Muscle of arm (tissue), 12 donors: ENCODE measurements around the gene MIB2. TPM values are rescaled to one million over a fixed set of nuclear protein-coding genes. Genes with fewer than 3 reads are reported as not detected.

Source experiments
- DNase-seq: peaks from one replicate; pipeline ENCODE4 v3.0.0-alpha.2; 2013
- polyA plus RNA-seq, 12 donors: library from polyadenylated mRNA; unstranded; fragments of 120-200 nt; gene quantifications; one replicate each; pipeline ENCODE4 v1.2.1, GENCODE V29; 2013; ENCODE audit not compliant: insufficient read length in 12 of 12

The MIB2 gene
- polyA plus RNA-seq, 12 donors = 34.1 to 109 (median 52.5) TPM; not detected in 1

DNA sequence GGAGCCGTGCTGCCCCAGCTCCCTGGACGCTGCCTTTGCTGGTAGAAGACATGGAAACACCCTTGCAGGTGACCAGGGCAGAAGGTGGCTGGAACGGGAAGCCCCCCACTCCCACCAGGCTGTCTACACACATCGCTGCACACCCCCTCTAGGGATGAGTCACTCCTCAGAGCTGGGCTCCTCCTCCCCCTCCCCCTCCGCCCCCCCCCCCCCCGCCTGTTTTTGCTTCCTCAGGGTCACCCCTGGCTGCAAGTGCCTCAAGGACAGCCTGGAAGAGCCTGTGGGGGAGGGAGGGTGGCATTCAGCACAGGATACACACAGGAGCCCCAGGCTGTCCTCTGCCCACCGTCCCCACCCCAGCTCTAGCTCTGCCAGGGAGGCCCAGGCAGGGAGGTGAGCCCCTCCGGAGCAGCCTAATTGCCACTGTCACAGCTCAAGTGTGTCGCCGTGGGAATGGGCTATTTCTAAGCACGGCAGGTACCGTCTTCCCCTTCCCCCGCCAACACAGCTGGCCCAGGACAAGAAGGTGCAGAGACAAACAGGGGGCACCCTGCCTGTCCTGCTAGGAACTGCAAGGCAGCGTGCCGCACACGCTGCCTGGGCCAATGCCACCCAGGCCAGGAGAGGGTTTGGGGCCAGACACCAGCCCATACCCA is 17.9 kb upstream of the MIB2 start:
- no peak for DNase-seq

DNA sequence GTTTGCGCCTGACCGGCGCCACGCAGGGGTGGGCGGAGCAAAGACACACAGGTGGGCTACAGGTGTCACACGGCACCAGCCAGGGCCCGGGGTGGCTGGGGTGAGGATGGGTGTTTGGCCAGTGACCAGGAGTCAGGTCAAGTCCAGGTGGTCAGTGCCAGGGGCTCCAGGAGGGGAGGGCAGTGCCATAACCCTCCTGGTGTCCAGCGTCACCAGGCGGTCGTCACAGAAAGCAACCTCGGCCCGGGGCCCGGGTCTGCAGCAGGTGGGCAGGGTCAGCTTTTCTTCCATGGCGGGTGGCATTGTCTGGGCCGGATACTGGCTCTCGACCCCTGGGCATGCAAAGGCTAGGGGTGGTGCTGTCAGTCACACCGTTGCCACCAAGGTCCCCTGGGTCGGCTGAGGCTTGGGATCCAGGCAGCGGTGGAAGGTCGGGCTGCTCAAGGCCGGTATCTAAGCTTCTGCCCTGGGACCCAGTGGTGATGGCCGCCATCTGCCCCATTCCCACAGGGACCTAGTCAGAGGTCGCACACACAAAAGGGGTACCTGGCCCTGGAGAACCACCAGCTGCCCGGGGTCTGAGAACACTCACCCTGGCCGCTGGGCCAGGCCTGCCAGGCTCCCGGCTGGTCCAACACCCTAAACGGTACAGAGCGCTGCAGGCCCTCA is 17.1 kb upstream of the MIB2 start:
- DNase-seq = no peak

DNA sequence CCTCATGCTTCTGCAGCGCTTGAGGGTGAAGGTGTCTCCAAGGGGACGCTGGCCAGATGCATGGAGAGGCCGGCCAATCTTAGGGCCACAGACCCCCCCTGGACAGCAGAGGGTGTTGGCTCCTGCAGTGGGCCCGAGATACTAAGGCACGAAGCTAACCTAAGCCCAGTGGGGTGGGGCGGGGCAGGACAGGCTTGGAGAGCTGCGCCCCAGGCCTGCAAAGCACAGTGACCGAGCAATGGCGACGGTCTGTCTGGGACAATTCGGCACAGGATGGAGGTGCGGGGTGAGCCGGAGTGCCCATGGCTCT is 16.6 kb upstream of the MIB2 start:
- no peak for DNase-seq

DNA sequence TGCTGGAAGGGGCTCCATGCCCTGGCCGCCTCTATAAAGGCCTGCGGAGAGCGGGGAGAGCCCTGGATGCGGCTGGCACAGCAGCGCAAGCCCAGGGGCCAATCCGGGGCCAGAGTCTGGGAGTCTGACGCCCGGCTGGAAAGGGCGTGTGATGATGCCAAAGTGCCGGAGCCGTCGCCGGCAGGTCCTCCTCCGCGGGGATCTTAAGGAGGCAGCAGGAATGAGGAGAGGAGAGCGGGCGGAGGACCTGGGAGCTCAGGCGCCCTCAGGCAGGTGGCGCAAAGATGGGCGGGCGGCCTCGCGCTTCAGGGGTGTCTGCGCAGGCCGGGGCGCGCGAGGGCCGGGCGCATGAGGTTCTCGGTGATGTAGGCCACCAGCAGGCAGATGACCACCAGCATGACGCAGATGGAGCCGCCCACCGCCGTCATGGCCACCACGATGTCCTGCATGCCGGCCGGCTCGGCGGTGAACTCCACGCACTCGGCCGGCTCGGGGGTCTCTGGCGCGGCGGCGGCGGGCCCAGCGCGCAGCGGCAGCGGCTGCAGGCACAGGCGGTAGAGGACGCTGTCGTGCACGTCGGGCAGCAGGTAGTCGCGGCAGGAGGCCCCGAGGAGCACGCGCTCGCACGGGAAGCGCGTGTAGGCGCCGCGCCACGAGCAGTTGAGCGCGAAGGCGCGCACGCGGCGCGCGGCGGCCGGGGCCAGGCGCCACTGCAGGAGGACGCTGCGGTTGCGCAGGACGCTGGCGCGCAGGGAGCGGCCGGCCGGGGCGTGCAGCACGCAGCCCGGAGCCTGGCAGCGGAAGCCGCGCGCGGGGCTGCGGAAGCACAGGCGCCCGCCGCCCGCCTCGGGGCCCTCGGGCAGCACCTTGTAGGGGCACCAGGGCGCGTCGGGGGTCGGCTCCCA is 16.0 kb upstream of the MIB2 start:
- DNase-seq = no peak

DNA sequence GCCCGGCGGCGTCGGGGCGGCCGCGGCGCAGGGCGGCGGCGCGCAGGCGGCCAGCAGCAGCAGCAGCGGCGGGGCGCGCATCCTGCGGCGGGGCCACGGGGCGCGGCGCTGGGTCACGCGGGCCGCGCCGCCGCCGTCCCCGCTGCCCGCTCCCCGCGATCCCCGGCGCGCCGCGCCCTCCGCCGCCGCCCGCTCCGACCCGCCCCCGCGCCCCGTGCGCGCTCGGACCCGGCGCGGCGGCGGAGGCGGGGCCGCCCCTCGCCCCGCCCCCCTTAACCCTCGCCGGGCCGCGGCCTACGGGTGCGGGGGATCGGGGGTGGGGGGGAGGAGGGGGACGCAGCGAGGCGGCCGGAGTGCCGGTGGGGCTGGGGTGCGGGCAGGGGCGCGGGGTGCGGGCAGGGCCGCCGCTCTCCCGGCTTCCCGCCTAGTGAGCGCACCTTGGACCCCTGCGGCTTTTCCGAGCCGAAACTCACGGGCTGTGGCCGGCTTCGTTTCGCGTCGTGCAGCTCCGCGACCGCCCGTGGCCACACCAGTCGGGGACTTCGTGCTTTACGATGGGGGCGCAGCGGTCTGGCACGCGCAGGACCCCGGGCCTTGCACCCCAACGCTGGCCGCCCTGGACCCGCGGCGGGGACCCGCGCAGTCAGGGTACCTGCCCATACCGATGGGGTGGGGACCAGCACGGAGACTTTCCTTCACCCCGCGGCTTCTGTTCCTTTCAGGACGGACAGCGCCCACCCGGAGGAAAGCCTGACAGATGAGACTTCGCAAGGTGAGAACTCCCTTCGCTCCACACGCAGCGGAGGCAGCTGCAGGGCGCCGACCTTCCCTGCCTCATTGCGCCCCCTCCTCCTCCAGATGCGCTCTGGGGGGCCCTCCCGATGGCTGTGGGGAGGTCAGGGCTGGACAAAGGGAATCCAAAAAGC is 15.1 kb upstream of the MIB2 start, which contains the start of gene FNDC10:
Gene FNDC10, minus strand, starts transcription at position 201 of the 926 bp plus-strand sequence. Its CDS starts 120 bp downstream, at position 81.
- DNase-seq = no peak

DNA sequence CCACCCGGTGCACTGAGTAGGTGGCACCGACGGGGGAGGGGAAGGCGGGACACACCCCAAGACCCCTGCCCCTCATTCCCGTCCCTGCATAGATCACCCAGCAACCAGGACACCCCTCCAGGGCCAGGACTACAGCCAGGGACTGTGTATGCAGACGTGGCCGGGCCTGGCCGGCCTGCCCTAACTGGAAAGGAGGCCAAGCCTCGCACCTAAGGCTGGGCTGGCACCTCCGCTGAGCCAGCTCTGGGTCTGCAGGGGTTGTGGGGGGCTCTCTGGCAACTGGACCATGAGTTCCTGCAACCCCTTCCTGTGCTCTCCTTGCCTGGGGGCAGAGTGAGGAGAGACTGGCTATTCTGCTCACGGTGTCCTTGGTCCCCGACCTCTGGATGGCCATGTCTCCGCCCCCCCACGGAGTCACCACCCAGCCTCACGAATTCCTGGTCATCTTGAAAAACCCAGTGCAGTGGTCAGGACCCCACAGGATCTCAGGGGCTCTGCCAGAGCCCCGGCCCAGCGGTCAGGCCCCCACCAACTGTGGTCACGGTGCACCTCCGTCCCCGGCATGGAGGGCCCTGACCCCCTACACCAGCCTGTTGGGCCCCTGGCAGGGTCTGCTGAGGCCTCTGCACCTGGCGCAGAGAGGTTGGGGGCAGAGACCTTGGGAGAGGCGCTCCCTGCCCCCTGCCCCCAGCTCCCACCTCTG is 14.3 kb upstream of the MIB2 start:
- DNase-seq = no peak

DNA sequence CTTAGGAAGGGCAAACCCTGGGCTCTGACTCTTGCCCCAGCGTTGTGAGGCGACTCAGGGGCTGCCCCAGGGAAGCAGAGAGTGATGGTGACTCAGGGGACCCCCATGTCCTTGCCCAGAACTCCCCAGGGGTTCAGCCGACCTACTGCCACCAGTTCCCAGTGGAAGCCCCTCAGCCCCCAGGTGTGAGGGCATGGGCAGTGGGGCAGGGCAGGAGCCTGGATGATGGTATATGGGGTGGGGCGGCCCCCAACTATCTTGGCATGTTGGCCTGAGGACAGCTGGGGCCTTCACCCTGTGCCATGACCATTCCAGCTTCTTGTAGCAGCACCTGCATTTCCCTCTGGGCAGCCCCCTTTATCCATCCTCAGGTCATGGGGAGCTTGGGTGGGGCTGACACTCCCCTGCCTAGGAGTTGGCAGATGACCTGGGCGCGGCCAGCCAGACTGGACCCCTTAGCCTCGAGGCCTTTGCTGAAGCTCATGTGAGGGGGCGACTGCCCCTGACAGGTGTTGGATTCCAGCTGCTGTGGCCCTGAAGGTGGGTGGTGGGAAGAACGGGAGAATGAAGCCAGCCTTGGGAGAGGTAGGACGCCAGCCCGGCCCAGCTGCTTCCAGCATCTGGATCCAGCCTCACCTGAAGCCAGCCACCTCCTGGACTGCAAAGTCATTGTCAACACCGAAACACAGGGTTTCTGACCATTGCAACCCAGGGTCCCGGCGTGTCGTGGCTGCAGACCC is 13.6 kb upstream of the MIB2 start:
- no peak for DNase-seq

DNA sequence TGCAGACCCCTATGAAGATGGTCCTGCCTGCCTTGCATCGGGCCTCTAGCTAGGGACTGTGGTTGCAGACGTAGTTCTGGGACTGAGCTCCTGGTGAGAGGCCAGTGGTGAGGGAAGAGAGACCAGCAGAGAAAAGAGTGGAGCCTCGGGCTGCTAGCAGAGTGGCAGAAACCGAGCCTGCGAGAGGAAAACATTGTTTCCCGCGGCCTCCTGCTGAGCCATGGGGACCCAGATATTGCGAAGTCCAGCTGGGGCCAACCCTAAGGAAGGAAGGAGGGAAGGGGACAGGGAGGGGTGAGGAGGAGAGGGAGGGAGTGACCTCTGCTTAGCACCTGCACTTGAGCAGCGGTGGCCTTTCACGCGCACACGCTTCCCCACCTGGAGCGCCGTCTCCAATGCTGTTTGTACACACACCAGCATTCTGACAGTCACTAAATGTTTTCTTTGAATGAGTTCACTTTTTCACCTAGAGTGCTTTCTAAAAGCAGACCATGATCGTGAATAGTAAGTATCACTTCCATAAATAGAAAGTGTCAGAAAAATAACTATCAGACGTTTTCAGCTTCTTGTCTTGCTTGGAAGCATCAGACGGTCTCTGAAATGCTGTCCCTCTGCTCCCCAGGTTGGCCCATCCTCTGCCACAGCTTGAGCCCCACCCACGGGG is 12.9 kb upstream of the MIB2 start:
- no peak for DNase-seq

DNA sequence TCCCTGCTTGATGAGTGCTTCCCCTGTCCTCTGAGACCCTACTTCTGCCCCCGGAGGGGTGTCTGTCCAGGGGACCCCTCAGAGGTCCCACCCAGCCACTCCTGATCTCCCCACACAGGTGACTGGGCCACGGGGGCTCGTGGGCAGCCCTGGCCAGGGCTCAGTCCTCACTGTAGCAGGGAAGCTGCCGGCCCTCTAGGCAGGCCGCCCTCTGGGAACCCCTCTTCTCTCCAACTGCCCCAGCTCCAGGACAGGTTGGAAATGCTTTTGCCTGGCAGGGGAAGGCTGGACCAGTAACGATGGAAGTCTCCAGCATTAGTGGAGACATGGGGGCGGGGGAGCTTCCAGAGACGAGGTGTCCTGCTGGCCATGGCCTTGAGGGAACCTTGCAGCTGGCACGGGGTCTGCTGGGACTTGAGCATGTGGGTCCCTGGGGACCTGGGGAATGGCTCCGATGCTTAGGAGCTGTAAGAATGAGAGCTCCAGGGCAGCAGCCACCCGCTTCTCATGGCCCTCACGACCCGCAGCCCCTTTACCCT is 12.3 kb upstream of the MIB2 start:
- no peak for DNase-seq

DNA sequence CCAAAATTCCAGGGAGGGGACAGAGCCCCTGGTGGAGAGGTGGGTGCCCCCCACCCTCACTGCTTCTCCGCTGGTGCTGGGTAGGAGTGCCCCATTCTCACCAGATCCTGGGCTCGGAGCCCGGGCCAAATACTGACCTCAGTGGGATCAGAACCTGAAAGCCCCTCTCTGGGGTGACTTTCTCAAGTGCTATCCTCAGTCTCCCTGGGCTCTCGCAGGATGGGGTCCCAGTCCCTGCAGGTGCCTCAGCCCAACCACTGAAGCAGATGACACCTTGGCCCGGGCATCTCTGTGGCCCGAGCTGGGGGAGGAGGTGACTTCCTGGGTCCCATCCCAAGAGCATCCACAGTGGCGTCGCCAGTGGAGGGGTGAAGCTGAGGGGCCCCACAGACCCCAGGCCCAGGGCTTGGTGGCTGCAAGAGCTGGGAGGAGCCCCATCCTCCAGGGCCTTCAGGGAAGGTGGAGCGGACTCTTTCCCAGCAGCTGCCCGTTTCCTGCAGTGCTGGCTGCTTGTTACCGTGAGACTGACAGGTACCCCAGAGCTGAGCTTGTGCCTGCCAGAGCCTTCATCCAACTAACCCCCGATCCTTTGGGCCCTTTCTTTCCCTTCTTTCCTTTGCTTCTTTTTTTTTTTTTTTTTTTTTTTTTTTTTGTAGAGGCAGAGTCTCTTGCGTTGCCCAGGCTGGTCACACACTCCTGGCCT is 11.5 kb upstream of the MIB2 start:
- DNase-seq = no peak

DNA sequence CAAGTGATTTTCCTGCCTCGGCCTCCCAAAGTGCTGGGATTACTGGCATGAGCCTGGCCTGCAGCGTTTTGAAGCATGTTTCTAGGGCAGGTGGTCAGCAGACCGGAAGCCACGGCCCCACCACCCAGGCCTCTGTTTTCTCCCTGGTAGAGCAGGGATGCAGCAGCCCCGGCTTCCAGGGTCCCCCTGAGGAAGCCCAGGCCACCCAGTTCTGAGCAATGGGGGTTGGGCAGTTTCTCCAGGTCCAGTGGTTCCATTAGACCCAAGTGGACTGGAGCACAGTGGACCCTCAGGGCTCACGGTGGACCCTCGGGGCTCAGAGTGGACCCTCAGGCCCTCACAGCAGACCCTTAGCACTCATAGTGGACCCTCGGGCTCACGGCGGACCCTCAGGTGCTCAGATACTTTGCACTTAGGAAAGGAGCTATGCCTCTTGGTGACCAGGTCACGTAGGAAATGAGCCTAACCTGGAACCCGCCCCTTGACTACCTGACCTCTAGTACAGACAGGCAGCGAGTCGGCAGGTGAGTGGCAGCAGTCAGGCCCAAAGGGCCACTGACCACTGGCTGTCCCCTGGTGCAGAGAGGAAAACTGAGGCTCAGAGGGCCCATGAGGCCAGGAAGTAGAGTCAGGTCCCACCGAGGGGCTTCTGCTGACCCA is 10.8 kb upstream of the MIB2 start:
- no peak for DNase-seq

DNA sequence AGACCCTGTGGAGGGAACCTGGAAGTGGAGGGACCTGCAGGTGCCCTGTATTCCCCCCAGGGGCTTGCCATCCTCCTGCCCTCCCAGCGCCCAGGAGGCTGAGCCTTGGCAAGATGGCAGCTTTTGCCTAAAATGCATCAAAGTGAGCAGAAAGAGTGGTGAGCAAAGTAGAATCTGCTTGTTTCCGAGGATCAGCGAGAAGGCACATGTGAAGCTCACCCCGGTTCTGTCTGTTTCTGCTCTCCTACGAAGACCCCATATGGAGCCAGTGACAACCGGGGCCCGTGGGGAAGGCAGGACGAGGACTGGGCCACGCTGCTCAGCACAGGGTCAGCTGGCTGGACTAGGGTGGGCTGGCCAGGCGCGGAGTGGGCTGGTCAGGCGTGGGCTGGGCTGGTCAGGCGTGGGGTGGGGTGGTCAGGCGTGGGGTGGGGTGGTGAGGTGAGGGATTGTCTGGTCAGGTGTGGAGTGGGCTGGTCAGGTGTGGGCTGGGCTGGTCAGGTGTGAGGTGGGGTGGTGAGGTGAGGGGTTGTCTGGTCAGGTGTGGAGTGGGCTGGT is 10.2 kb upstream of the MIB2 start:
- DNase-seq = no peak

DNA sequence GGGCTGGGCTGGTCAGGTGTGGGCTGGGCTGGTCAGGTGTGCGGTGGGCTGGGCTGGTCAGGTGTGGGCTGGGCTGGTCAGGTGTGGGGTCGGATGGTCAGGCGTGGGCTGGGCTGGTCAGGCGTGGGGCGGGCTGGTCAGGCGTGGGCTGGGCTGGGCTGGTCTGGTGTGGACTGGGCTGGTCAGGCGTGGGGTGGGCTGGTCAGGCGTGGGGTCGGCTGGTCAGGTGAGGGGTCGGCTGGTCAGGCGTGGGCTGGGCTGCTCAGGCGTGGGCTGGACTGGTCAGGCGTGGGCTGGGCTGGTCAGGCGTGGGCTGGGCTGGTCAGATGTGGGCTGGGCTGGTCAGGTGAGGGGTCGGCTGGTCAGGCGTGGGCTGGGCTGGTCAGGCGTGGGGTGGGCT is 9.6 kb upstream of the MIB2 start:
- DNase-seq = no peak

DNA sequence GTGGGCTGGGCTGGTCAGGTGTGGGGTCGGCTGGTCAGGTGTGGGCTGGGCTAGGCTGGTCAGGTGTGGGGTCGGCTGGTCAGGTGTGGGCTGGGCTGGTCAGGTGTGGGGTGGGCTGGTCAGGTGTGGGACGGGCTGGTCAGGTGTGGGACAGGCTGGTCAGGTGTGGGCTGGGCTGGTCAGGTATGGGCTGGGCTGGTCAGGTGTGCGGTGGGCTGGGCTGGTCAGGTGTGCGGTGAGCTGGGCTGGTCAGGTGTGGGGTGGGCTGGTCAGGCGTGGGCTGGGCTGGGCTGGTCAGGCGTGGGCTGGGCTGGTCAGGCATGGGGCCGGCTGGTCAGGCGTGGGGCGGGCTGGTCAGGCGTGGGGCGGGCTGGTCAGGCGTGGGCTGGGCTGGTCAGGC is 9.1 kb upstream of the MIB2 start:
- no peak for DNase-seq

DNA sequence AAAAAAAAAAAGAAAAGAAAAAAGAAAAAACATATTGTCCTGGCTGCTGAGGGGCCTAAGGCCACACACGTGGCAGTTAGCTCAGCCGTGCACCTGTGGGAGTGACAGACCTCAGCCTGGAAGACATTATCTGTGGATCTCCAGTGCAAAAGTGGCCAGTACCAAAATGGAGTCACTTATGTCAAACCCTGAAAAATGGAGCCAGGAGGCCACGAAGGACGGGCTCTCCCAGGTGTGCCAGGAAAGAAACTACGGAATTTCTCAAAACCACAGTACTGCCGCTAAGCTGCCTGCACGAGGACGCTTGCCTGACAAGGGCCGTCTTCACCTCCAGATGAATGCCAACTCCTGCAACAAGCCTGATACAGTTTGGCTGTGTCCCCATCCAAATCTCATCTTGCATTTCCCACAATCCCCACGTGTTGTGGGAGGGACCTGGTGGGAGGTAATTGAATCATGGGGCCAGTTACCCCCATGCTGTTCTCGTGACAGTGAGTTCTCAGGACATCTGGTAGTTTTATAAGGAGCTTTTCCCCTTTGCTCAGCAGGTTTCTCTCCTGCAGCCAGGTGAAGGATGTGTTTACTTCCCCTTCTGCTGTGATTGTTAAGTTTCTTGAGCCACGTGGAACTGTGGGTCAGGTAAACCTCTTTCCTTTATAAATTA is 5.3 kb upstream of the MIB2 start:
- no peak for DNase-seq

DNA sequence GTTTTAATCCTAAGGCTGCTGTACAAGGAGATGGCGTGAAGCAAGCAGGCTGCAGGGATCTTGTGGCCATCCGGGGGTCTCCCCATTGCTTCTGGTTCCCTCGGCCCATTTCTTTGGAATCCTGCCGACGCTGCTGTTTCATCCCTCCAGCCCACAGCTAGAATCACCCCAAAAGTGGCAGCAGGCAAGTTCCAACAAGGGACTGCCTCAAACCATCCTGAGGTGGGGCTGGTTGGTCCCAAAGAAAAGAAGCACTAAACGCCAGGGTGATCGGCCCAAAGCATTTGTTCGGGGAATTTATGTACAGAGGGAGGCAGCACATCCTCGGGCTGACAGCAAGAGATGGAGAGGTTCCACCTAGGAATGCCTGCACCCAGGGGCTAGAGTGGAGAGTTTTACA is 4.5 kb upstream of the MIB2 start:
- no peak for DNase-seq

DNA sequence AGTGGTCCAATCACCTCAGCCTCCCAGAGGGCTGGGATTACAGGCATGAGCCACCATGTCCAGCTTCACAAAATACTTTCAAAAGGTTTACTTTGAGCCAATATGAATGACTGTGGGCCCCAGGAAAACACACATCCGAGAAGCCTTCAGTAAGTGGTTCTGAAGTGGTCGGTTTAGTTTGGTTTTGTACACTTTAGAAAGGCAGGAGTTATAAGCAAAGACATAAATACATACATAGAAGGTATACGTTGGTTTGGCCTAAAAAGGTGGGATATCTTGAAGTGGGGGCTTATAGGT is 3.2 kb upstream of the MIB2 start:
- no peak for DNase-seq
